Colonic mucosa (tissue), 4 donors: ENCODE results near the gene TMEM132D. TPM values are rescaled to one million over a fixed set of nuclear protein-coding genes. Genes with fewer than 3 reads are reported as not detected.

Experiments
- DNase-seq: peaks from one replicate; pipeline ENCODE4 v3.0.0-alpha.2; 2020
- H3K27ac ChIP-seq: fragments of 200-600 bp; one replicate; pipeline ENCODE4 v1.8.0; 2021
- H3K27me3 ChIP-seq: fragments of 200-600 bp; one replicate; pipeline ENCODE4 v1.8.0; 2021
- H3K36me3 ChIP-seq: fragments of 200-600 bp; one replicate; pipeline ENCODE4 v1.8.0; 2021
- H3K4me1 ChIP-seq: fragments of 200-600 bp; one replicate; pipeline ENCODE4 v1.8.0; 2021; ENCODE audit warnings: mild to moderate bottlenecking
- H3K4me3 ChIP-seq: fragments of 200-600 bp; one replicate; pipeline ENCODE4 v1.8.0; 2021
- H3K9ac ChIP-seq, 2 donors: one replicate each; pipeline ENCODE4 v1.7.0; 2013; ENCODE audit warnings: control low read depth in 2 of 2, low read depth in 2 of 2, low read length in 2 of 2
- H3K9me3 ChIP-seq: fragments of 200-600 bp; one replicate; pipeline ENCODE4 v1.8.0; 2021
- intact Hi-C: fragments of 100-400 bp; cut with DNase I; formaldehyde crosslinking; loops from one replicate; pipeline ENCODE4 v1.14.1; 2022
- total RNA-seq, 2 donors: library from RNA; stranded (reverse); fragmentation: NEBNext Ultra II Directional in 1 of 2; extraction: Animal tissue kit (Norgen Biotek cat#: 25700) in 1 of 2; gene quantifications; one replicate each; pipeline ENCODE4 v1.2.1, GENCODE V29; 2021
- TF ChIP-seq, protein P1 (sequence below): fragments of 200-600 bp; IDR thresholded peaks from one replicate; pipeline ENCODE4 v1.8.0; 2022; ENCODE audit warnings: antibody characterized with exemption, mild to moderate bottlenecking
- donor health status: healthy.
- donor health status: DM: no; HTN: no; CAD: no.
- donor health status: DM: no; HTN: no; CAD: no.

The TMEM132D gene
- total RNA-seq, 2 donors from 2014 or later, result 0.17 to 0.32 TPM

DNA sequence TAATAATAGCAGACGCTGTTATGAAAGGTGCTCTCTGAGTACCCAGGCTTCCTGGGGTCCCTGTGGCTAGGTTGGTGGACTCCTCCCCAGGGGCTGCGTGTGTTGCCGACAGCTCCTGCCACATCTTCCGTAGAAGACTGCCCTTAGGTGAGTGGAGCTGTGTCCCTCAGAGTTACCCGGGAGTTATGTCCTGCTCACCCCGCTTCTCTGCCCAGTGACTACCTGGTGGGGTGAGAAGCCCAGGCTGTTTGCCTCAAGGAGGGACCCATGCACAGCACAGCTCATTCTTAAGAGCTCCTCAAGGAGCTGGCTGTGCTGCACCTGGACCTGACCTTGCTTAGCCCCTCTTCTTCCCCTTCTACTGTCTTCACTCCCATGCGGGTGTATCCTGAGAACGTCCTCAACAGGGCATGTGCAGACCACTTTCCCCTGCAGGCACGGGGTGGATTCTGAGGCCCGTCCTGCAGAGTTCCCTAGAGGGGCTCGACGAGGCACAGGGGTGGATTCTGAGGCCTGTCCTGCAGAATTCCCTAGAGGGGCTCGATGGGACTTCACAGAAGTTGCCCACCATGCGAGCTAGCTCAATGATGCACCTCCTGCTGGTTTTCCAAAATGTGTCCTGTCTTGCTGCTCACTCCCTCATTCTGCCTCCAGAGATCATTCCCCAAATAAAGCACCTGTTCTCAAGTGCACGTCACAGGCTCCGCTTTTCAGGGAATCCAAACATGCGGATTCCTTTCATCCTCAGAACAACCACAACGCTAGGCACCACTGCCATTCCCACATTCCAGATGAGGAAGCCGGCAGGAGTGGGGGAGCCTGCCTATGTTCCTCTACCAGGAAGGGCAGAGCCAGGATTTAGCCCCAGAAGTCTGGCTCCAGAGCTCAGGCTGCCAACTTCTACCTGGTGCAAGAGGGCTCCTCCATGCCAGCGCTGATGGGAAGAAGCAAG is 818.7 kb downstream of the TMEM132D start:
- Histone ChIP-seq H3K9me3 (no peaks in the 10 kb centered on the region), H3K4me1 (no peaks in the 10 kb centered on the region)
- intact Hi-C loops, result no loop called here

DNA sequence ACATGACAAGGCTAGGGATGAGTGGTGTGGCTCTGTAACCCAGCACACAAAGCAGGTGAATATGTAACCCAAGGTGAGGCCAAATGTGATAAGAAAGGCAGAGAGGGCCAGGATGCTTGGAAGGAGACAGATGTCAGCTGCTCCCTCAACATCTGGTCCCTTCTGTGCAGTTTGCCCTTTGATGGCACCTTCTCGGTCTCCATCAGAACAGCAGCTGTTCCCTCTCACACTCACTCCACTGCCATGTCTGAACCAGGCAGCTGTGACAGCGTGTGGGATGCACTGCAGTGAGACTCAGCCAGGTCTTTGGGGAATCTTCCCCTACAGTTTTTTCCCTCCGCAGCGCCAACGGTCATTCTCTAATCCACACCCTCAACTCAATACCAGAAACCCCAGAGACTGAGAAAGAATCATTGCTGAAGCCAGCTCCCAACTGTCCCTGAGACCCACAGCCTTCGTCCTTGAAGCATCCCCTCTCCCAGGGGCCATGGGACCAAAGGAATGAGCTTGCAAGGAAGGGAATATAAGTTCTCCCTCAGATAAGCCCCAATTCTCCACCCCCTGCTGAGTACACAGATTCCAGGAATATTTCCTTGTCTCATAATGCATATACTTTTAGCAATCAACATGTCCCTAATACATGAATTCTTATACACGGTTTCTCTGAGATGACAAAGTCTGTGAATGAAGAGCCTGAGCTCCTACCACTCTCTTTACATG is 820.5 kb downstream of the TMEM132D start:
- H3K27me3 ChIP-seq, result no peaks in the 10 kb centered on the region
- DNase-seq, result no peak
- no peaks in the 10 kb centered on the region for H3K4me1 ChIP-seq
- H3K36me3 ChIP-seq, result no peaks in the 10 kb centered on the region
- no peak overlapping the region for H3K9ac ChIP-seq
- no peak overlapping the region for H3K4me3 ChIP-seq
- TF ChIP-seq, protein P1, sequence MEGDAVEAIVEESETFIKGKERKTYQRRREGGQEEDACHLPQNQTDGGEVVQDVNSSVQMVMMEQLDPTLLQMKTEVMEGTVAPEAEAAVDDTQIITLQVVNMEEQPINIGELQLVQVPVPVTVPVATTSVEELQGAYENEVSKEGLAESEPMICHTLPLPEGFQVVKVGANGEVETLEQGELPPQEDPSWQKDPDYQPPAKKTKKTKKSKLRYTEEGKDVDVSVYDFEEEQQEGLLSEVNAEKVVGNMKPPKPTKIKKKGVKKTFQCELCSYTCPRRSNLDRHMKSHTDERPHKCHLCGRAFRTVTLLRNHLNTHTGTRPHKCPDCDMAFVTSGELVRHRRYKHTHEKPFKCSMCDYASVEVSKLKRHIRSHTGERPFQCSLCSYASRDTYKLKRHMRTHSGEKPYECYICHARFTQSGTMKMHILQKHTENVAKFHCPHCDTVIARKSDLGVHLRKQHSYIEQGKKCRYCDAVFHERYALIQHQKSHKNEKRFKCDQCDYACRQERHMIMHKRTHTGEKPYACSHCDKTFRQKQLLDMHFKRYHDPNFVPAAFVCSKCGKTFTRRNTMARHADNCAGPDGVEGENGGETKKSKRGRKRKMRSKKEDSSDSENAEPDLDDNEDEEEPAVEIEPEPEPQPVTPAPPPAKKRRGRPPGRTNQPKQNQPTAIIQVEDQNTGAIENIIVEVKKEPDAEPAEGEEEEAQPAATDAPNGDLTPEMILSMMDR, result no peak
- no peaks in the 10 kb centered on the region for H3K9me3 ChIP-seq
- intact Hi-C loops, result no loop called here
- H3K27ac ChIP-seq, result no peak overlapping the region

More for the DNA sequence above, 818.7 kb downstream of the TMEM132D start:
- H3K4me3 ChIP-seq, result no peak overlapping the region
- H3K27ac ChIP-seq, result no peak overlapping the region
- TF ChIP-seq, protein P1, result no peak
- no peak overlapping the region for H3K9ac ChIP-seq
- H3K27me3 ChIP-seq, result no peaks in the 10 kb centered on the region
- no peaks in the 10 kb centered on the region for H3K36me3 ChIP-seq
- DNase-seq, result no peak

DNA sequence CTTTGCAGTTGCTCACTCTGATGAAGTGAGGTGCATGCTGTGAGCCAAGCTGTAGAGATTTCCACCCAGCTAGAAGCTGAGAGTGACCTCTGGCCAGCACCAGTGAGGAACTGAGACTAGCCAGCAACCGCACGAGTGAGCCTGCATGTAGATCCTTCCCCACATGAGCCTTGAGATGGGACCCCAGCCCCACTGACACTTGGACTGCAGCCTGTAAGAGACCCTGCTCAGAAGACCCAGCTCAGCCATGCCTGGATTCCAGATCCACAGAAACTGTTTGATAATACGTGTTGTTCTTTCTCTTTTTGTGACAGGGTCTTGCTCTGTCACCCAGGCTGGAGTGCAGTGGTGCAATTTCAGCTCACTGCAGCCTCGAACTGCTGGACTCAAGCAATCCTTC is 821.4 kb downstream of the TMEM132D start:
- intact Hi-C loops, result no loop called here
- DNase-seq, result no peak
- no peak overlapping the region for H3K4me3 ChIP-seq
- no peak overlapping the region for H3K27ac ChIP-seq
- TF ChIP-seq, protein P1, result no peak
- H3K27me3 ChIP-seq, result no peaks in the 10 kb centered on the region
- no peaks in the 10 kb centered on the region for H3K4me1 ChIP-seq
- H3K9me3 ChIP-seq, result no peaks in the 10 kb centered on the region
- no peaks in the 10 kb centered on the region for H3K36me3 ChIP-seq
- H3K9ac ChIP-seq, result no peak overlapping the region

DNA sequence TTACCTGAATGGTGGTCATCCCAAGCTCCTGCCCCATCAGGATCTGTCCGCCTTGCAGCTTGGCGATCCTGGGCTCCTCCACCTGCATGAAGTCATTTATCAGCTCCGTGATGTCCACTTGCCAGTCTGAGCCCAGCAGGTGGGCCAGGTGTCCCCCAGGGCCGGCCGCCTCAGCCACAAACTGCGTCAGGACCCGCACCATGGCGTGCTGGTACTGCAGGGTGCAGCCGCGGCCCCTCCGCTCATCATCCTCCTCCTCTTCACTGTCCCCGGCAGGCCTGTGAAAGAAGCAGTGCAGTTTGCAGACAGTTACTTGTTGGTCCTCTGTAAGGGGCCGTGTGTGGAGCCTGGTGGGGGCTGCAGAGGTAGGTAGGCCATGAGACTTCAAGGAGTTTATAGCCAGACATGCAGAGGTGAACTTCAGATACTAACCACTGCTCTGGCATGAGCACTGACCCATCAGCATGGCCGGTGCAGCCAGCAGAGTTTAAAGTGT is 822.0 kb downstream of the TMEM132D start:
- Histone ChIP-seq H3K27me3 (no peaks in the 10 kb centered on the region), H3K9ac (no peak overlapping the region), H3K9me3 (no peaks in the 10 kb centered on the region), H3K27ac (no peak overlapping the region), H3K36me3 (no peaks in the 10 kb centered on the region), H3K4me1 (no peaks in the 10 kb centered on the region), H3K4me3 (no peak overlapping the region)
- TF ChIP-seq, protein P1, result no peak
- no peak for DNase-seq
- intact Hi-C loops, result no loop called here

DNA sequence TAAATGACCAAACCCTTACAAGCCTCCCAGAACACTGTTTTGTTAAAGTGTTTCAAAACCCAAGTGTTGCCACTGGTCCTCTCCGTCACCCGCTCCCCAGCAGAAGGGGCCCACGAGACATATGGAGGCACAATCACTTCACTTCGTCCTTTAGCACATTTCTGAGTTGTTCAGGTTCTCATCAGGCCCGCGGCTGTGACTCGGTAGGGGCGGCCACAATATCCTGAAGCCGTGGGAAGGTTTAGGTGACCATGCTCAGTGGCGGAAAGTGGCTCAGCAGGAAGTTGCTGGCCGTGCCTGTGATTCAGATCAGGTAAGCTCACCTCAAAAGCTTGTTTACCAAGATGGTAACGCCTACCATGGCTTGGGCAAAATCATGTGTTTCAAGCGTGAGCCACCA is 823.0 kb downstream of the TMEM132D start:
- Histone ChIP-seq H3K27ac (no peak overlapping the region), H3K27me3 (no peaks in the 10 kb centered on the region), H3K4me1 (no peaks in the 10 kb centered on the region), H3K9ac (no peak overlapping the region), H3K9me3 (no peaks in the 10 kb centered on the region), H3K36me3 (no peaks in the 10 kb centered on the region), H3K4me3 (no peak overlapping the region)
- no peak for DNase-seq
- intact Hi-C loops, result no loop called here
- TF ChIP-seq, protein P1, result no peak
